Measurements from ENCODE around the gene IGFL3.

IGFL3 gene

GRCh38 chr19:46150606-46151005, 26.1 kb upstream of the IGFL3 start:
- TF ChIP-seq, protein P1, sequence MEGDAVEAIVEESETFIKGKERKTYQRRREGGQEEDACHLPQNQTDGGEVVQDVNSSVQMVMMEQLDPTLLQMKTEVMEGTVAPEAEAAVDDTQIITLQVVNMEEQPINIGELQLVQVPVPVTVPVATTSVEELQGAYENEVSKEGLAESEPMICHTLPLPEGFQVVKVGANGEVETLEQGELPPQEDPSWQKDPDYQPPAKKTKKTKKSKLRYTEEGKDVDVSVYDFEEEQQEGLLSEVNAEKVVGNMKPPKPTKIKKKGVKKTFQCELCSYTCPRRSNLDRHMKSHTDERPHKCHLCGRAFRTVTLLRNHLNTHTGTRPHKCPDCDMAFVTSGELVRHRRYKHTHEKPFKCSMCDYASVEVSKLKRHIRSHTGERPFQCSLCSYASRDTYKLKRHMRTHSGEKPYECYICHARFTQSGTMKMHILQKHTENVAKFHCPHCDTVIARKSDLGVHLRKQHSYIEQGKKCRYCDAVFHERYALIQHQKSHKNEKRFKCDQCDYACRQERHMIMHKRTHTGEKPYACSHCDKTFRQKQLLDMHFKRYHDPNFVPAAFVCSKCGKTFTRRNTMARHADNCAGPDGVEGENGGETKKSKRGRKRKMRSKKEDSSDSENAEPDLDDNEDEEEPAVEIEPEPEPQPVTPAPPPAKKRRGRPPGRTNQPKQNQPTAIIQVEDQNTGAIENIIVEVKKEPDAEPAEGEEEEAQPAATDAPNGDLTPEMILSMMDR (IDR thresholded peaks at IDR 0.05; ENCODE audit: low read depth, low read length), result no peak
- no peak for DNase-seq (ENCODE audit: extremely low read depth, low read depth)

DNA sequence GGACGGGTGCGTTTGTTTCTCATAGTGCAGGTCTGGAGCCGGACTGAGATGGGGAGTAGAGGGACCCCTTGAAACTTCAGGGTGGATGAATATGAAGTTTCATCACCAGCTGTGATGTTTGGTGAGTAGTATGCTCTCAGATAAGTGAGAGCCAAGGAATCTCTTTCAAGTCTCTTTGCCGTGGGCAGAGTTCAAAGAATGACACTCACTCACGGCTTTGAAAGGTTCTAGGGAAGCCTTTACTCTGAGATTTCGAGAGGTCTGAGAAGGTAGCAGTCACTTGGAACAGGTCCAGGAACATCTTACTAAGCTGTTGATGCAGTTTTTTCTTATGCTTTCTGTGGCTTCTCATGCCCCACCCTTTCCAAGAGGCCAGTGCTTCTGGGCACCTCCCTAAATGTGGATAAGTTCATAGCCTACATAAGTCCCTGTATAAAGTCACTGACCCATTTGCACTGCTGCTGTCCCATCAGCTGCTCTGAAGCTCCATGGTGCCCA, 23.4 kb upstream of the IGFL3 start, which contains the start of gene IGFL2:
TSS of gene IGFL2 (plus strand) at position 448 of the 498 bp plus-strand sequence. CDS start at position 489, 41 bp downstream.
- no peak for DNase-seq (ENCODE audit: extremely low read depth, low read depth)
- TF ChIP-seq, protein P1 (IDR thresholded peaks at IDR 0.05; ENCODE audit: low read depth, low read length), result no peak

- no peak for DNase-seq (ENCODE audit: extremely low read depth, low read depth)
- TF ChIP-seq, protein P1 (IDR thresholded peaks at IDR 0.05; ENCODE audit: low read depth, low read length), result no peak
Observed at GRCh38 chr19:46147166-46147740, 22.8 kb upstream of the IGFL3 start.

GRCh38 chr19:46144756-46145155, 20.3 kb upstream of the IGFL3 start:
- no peak for DNase-seq (ENCODE audit: extremely low read depth, low read depth)
- TF ChIP-seq, protein P1 (IDR thresholded peaks at IDR 0.05; ENCODE audit: low read depth, low read length), result no peak

GRCh38 chr19:46142294-46142693, 17.8 kb upstream of the IGFL3 start:
- DNase-seq (ENCODE audit: extremely low read depth, low read depth), result no peak
- TF ChIP-seq, protein P1 (IDR thresholded peaks at IDR 0.05; ENCODE audit: low read depth, low read length), result no peak

DNA sequence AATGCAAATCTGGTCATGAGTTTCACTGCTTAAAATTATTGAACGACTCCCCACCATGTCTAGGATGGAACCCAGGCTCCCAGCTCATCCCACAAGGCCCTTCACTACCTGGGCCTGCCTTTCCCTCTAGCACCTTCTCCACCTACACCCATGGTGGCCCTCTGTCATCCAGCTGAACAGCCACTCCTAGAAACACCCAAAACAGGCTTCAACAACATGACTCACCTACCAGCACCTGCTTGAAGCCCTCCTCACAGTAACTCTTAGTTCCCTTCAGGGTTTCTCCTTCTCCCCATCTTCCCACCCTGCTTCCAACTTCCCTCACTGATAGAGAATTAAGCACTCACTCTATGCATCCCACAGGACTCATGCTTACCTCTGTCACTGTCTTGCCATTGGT, 16.9 kb upstream of the IGFL3 start:
- DNase-seq (ENCODE audit: extremely low read depth, low read depth), result no peak
- TF ChIP-seq, protein P1 (IDR thresholded peaks at IDR 0.05; ENCODE audit: low read depth, low read length), result no peak

- TF ChIP-seq, protein P1 (IDR thresholded peaks at IDR 0.05; ENCODE audit: low read depth, low read length), result no peak
- DNase-seq (ENCODE audit: extremely low read depth, low read depth), result no peak
Observed at GRCh38 chr19:46137915-46138473, 13.5 kb upstream of the IGFL3 start.

All from AG09319 (cell line).